Caco-2 (cell line): ENCODE results near the gene RAB26. TPM values are rescaled to one million over a fixed set of nuclear protein-coding genes. Genes with fewer than 3 reads are reported as not detected.

Source experiments
- BruUV-seq: library from RNA; stranded (reverse); fragments of 400-500 nt; replicated peaks from 2 replicates; lab custom pipeline; 2021; lab: Mats Ljungman, UMichigan
- CTCF ChIA-PET: fragments of 300-600 bp; sonication (Branson Sonifier 250); formaldehyde crosslinking; loops from one replicate; lab custom pipeline; 2022; ENCODE audit warnings: antibody characterized with exemption; lab: Charles Lee
- POLR2A ChIA-PET: fragments of 300-600 bp; sonication (Branson Sonifier 250); formaldehyde crosslinking; loops from one replicate; lab custom pipeline; 2022; ENCODE audit warnings: antibody characterized with exemption; lab: Charles Lee
- DNase-seq, 2 experiments: peaks; one replicate each; pipeline versions ENCODE4 v3.0.0 to v3.0.0-alpha.2; 2020 to 2022
- H3K27me3 ChIP-seq: replicated peaks from 2 replicates; pipeline ENCODE4 v1.6.0; 2011; ENCODE audit warnings: low read length; ENCODE audit not compliant: control insufficient read depth, insufficient read depth
- H3K36me3 ChIP-seq: 2 replicates; pipeline ENCODE4 v1.5.1; 2011; ENCODE audit warnings: low read length; ENCODE audit not compliant: control insufficient read depth, insufficient read depth
- H3K4me1 ChIP-seq: fragments of 250-450 bp; sonication (Bioruptor Pico); 2 replicates; pipeline ENCODE4 v1.5.1; 2020; ENCODE audit warnings: mild to moderate bottlenecking
- H3K4me3 ChIP-seq: 2 replicates; pipeline ENCODE4 v1.5.1; 2011; ENCODE audit warnings: low read depth, mild to moderate bottlenecking, control low read depth, low read length
- H3K9me3 ChIP-seq: fragments of 250-450 bp; sonication (Bioruptor Pico); 2 replicates; pipeline ENCODE4 v1.5.1; 2020; ENCODE audit warnings: mild to moderate bottlenecking, moderate library complexity
- H3K27ac Mint-ChIP-seq: one replicate; pipeline ENCODE4 v1.8.0; 2022; ENCODE audit warnings: mixed read lengths; ENCODE audit not compliant: unreplicated experiment
- H3K27me3 Mint-ChIP-seq: one replicate; pipeline ENCODE4 v1.8.0; 2022; ENCODE audit warnings: mixed read lengths; ENCODE audit not compliant: insufficient read depth, unreplicated experiment
- H3K36me3 Mint-ChIP-seq: one replicate; pipeline ENCODE4 v1.8.0; 2022; ENCODE audit warnings: mild to moderate bottlenecking, mixed read lengths; ENCODE audit not compliant: insufficient read depth, unreplicated experiment
- H3K4me1 Mint-ChIP-seq: one replicate; pipeline ENCODE4 v1.8.0; 2022; ENCODE audit warnings: low read depth, mixed read lengths; ENCODE audit not compliant: unreplicated experiment
- H3K4me3 Mint-ChIP-seq: one replicate; pipeline ENCODE4 v1.8.0; 2022; ENCODE audit warnings: mild to moderate bottlenecking, moderate library complexity, mixed read lengths; ENCODE audit not compliant: unreplicated experiment
- H3K9me3 Mint-ChIP-seq: one replicate; pipeline ENCODE4 v1.8.0; 2022; ENCODE audit warnings: mixed read lengths; ENCODE audit not compliant: unreplicated experiment
- CTCF ChIP-seq, 2 experiments: fragments of 200-600 bp in 1 of 2; IDR thresholded peaks; 1 replicate in 1 of 2; 2 replicates in 1 of 2; pipeline versions ENCODE4 v1.5.1 to v1.8.0; 2011 to 2022; ENCODE audit warnings: antibody characterized with exemption in 1 of 2, control low read depth in 1 of 2, inconsistent platforms in 1 of 2, low read depth in 1 of 2, low read length in 1 of 2, mild to moderate bottlenecking in 1 of 2, moderate library complexity in 1 of 2; ENCODE audit not compliant: insufficient read depth in 1 of 2, severe bottlenecking in 1 of 2, unreplicated experiment in 1 of 2
- intact Hi-C: fragments of 100-400 bp; cut with micrococcal nuclease; formaldehyde crosslinking; loops from one replicate; pipeline ENCODE4 v1.10.0; 2022; ENCODE audit not compliant: unreplicated experiment
- total RNA-seq: library from RNA; stranded (reverse); gene quantifications from 2 replicates; pipeline ENCODE4 v1.2.3, GENCODE V29; 2022

RAB26 gene
- total RNA-seq, 1 experiment from 2014 or later, result 1.0 TPM

DNA sequence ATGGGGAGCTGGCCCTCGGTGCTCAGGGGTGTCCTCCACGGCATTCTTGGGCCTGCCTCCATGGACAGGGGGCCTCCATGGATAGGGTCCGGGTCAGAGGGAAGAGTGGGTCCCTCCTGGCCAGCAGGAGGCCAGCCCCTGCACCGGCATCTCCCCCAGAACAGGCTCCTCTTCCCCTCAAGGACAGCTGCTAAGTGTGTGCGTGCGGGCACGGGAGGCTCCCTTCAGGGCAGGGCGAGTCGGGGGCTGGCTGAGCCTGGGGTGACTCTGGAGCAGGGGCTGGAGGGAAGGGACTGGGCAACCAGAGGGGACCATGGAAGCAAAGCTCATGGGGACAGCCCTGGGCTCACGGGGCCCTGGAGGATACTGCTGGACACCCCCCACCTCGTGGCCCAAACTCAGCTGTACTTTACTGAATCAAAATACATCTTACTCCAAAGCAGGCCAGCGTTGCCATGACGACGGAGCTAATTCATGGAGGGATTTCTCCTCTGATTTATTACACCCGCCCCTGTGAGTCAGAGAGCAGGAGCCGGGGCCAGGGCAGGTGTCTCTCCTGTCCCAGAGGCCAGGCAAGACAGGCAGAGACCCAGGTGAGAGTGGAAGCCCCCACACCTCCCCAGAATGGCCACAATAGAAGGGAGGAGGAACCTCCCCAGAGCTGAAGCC lies 45.9 kb downstream of the RAB26 start:
- Mint-ChIP-seq H3K4me1 (no peaks in the 10 kb centered on the region), H3K4me3 (no peak overlapping the region), H3K36me3 (no peaks in the 10 kb centered on the region), H3K9me3 (no peaks in the 10 kb centered on the region), H3K27me3 (no peaks in the 10 kb centered on the region), H3K27ac (no peak overlapping the region)
- no peak for TF ChIP-seq CTCF (IDR thresholded peaks at IDR 0.05; ENCODE audit: insufficient read depth in 1 of 2, low read depth in 1 of 2, low read length in 1 of 2, severe bottlenecking in 1 of 2, unreplicated experiment in 1 of 2)
- ChIA-PET CTCF (interaction anchor here (0.9 to 3.8 kb wide), 8 partner anchors 16 to 307 kb away, joined by 3 to 29 read pairs (median 6); partner anchors contain the start of genes BRICD5, ECI1 and PGP), POLR2A (interaction anchor here (0.5 to 1.5 kb wide), 4 partner anchors 39 to 253 kb away, joined by 3 to 12 read pairs (median 8); partner anchors contain the start of genes ECI1 and TRAF7)
- H3K4me3 ChIP-seq, result no peak overlapping the region
- no TSS peak for BruUV-seq
- H3K4me1 ChIP-seq, result peaks cover 9% of the 10 kb centered on the region
- DNase-seq, result no peak
- H3K27me3 ChIP-seq, result no peaks in the 10 kb centered on the region
- intact Hi-C loops, result loop anchor here (2.0 kb wide), 2 partner anchors 59 to 307 kb away; no protein-coding TSS in a partner anchor
- H3K9me3 ChIP-seq, result no peaks in the 10 kb centered on the region
- no peaks in the 10 kb centered on the region; the same call in 1 of the 2 replicates for H3K36me3 ChIP-seq

DNA sequence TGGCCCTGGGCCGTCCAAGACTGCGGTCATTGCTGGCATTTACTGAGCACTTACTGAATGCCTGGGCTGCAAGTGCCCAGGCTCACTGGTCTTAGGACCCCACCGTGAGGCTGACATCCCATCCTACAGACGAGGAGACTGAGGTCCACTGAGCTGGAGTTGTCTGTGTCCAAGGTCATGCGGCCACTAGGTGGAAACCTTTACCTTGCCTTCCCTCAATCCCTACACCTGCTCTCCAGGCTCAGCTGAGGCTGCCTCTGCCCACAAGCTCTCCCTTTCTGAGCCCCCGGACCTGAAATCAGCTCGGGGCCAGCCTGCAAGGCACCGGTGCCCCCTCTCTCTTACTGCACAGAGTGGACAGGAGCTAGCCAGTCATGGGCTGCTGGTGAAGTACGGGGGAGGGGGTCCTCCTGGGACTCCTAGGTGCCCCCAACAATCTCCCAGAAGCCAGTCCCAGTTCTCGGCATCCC lies 46.5 kb downstream of the RAB26 start:
- CTCF ChIA-PET, result interaction anchor here (0.7 to 3.8 kb wide), 10 partner anchors 10 to 306 kb away, joined by 3 to 29 read pairs (median 4); partner anchors contain the start of genes BRICD5, ECI1 and PGP
- BruUV-seq, result no TSS peak
- peak; percentile 70 to 73 for DNase-seq

More for the DNA sequence above, 46.5 kb downstream of the RAB26 start:
- no peaks in the 10 kb centered on the region; the same call in 1 of the 2 replicates for H3K36me3 ChIP-seq
- H3K9me3 ChIP-seq, result no peaks in the 10 kb centered on the region
- Mint-ChIP-seq H3K27me3 (no peaks in the 10 kb centered on the region), H3K9me3 (no peaks in the 10 kb centered on the region), H3K27ac (no peak overlapping the region), H3K4me1 (no peaks in the 10 kb centered on the region), H3K4me3 (peak overlapping the region; percentile 63), H3K36me3 (no peaks in the 10 kb centered on the region)
- H3K27me3 ChIP-seq, result no peaks in the 10 kb centered on the region
- intact Hi-C loops, result loop anchor here (2.0 kb wide), 2 partner anchors 58 to 306 kb away; no protein-coding TSS in a partner anchor
- POLR2A ChIA-PET, result interaction anchor here (0.7 to 1.5 kb wide), 4 partner anchors 39 to 273 kb away, joined by 3 to 12 read pairs (median 9); partner anchors contain the start of genes ECI1 and TRAF7
- peak overlapping the region; percentile 49 for H3K4me3 ChIP-seq
- peak in 1 of 2 experiments; percentile 49 for TF ChIP-seq CTCF (IDR thresholded peaks at IDR 0.05; ENCODE audit: insufficient read depth in 1 of 2, low read depth in 1 of 2, low read length in 1 of 2, severe bottlenecking in 1 of 2, unreplicated experiment in 1 of 2)
- H3K4me1 ChIP-seq, result peaks cover 9% of the 10 kb centered on the region
